ENCODE data around the gene MAP3K5. TPM values are rescaled to one million over a fixed set of nuclear protein-coding genes. Genes with fewer than 3 reads are reported as not detected.
"Not testable (repeated sequence)": the region's sequence is repeated elsewhere in the genome, so short reads cannot be mapped to it uniquely, and the experiment has no call there.

The MAP3K5 gene
- total and polyA plus RNA-seq, 2 donors (not counting 3 experiments of a cell fraction or from before 2014, with no cell fraction given), result 1.5 to 7.0 TPM

DNA sequence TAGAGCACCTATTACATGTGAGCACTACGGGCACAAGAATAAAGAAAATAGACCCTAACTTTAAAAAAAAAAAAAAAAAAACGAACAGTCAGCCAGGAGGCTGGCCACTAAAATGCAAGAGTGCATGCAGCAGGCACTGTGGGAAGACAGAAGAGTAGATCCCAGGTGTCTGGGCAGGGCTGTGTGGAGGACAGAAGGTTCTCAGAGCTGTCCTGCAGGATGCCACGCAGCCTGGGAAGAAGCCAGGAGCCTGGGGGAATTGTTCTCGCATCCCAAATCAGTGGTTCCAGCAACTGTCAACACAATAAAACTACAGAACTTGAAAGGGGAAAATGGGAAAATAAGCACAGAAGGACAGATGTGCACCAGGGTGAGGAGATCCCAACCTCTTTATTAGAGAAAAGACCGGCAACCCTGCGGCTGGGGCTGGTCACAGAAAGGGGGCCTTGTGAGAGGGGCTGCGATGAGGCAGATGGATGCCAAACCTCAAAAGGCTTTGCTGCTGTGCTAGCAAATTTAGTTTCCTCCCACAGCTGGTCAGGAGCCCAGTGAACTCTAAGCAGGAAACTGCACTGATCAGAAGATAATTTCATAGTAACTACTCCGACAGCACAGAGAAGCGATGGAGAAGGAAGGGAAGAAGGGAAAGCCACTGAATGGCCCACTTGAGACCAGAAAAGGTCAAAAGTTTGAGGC lies 30.9 kb downstream of the MAP3K5 start:
- H3K4me2 ChIP-seq (ENCODE audit: insufficient read depth, low read length), result peak overlapping the region; percentile 57
- CTCF ChIA-PET, result interaction anchor here (0.9 to 1.8 kb wide), 3 partner anchors 31 to 117 kb away, joined by 3 to 9 read pairs (median 3); partner anchors contain the start of gene MAP3K5
- no TSS peak for BruUV-seq (replicated peaks)
- H3K4me1 ChIP-seq (ENCODE audit: control insufficient read depth, extremely low read depth, insufficient read depth, low read length), result peaks cover 14% of the 10 kb centered on the region
- TF ChIP-seq, protein P1, sequence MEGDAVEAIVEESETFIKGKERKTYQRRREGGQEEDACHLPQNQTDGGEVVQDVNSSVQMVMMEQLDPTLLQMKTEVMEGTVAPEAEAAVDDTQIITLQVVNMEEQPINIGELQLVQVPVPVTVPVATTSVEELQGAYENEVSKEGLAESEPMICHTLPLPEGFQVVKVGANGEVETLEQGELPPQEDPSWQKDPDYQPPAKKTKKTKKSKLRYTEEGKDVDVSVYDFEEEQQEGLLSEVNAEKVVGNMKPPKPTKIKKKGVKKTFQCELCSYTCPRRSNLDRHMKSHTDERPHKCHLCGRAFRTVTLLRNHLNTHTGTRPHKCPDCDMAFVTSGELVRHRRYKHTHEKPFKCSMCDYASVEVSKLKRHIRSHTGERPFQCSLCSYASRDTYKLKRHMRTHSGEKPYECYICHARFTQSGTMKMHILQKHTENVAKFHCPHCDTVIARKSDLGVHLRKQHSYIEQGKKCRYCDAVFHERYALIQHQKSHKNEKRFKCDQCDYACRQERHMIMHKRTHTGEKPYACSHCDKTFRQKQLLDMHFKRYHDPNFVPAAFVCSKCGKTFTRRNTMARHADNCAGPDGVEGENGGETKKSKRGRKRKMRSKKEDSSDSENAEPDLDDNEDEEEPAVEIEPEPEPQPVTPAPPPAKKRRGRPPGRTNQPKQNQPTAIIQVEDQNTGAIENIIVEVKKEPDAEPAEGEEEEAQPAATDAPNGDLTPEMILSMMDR (IDR thresholded peaks at IDR 0.05; ENCODE audit: extremely low read depth in 1 of 2, insufficient read depth in 1 of 2, low read depth in 1 of 2, low read length in 2 of 2), result no peak
- TF ChIP-seq GATA2 (IDR thresholded peaks at IDR 0.05; ENCODE audit: insufficient read depth, insufficient read length, low read depth, low read length), result peak; percentile 94
- no peaks in the 10 kb centered on the region for H3K9me1 ChIP-seq (replicated peaks; ENCODE audit: control insufficient read depth, extremely low read depth, insufficient read depth, low read length)
- POLR2A ChIA-PET, result no interaction called here
- FAIRE-seq (peak; percentile 92), DNase-seq (ENCODE audit: low read depth, low spot score) (peak; percentile 55)
- no peak overlapping the region for H3K9ac ChIP-seq (replicated peaks; ENCODE audit: extremely low read depth, insufficient read depth, low read length)
- peaks cover 9% of the 10 kb centered on the region for H3K79me2 ChIP-seq (ENCODE audit: control insufficient read depth, insufficient read depth, low read length)
- intact Hi-C loops (cut with micrococcal nuclease) (no loop called here), dilution Hi-C loops (cut with MboI; ENCODE audit: extremely low pct_ligation_motif_present, low sequenced_read_pairs) (no loop called here)
- no peaks in the 10 kb centered on the region for H3K36me3 ChIP-seq (ENCODE audit: control insufficient read depth in 2 of 2, extremely low read depth in 1 of 2, insufficient read depth in 2 of 2, low read length in 2 of 2)
- H3K27ac ChIP-seq (ENCODE audit: insufficient read depth, low read depth, low read length), result no peak overlapping the region
- H3K27me3 ChIP-seq (ENCODE audit: control insufficient read depth in 2 of 2, insufficient read depth in 2 of 2, low read length in 2 of 2), result no peaks in the 10 kb centered on the region
- H3K9me3 ChIP-seq (replicated peaks; ENCODE audit: control insufficient read depth, insufficient read depth, low read length), result no peaks in the 10 kb centered on the region
- peak overlapping the region; percentile 35 for H2AFZ ChIP-seq (ENCODE audit: low read depth, low read length)
- no peaks in the 10 kb centered on the region for H4K20me1 ChIP-seq (replicated peaks; ENCODE audit: control insufficient read depth, extremely low read depth, insufficient read depth, low read length)
- no peak overlapping the region for H3K4me3 ChIP-seq (replicated peaks in 1 of 3; ENCODE audit: insufficient read depth in 1 of 3, low read depth in 1 of 3, low read length in 3 of 3)

DNA sequence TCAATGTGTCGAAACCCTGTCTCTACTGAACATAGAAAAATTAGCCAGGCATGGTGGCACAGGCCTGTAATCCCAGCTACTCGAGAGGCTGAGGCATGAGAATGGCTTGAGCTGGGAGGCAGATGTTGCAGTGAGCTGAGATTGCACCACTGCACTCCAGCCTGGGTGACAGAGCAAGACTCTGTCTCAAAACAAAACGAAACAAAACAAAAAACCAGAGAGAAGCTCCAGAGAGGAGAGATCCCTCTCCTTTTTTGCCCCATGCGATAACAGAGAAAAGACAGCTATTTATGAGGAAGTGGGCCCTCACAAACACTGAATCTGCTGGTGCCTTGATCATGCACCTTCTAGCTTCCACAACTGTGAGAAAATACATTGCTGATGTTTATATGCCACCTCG lies 31.5 kb downstream of the MAP3K5 start:
- H3K4me3 ChIP-seq (replicated peaks in 1 of 3; ENCODE audit: insufficient read depth in 1 of 3, low read depth in 1 of 3, low read length in 3 of 3); DNase-seq (ENCODE audit: low read depth, low spot score); H3K79me2 ChIP-seq (ENCODE audit: control insufficient read depth, insufficient read depth, low read length); POLR2A ChIA-PET; H2AFZ ChIP-seq (ENCODE audit: low read depth, low read length); H3K4me2 ChIP-seq (ENCODE audit: insufficient read depth, low read length); H3K9me3 ChIP-seq (replicated peaks; ENCODE audit: control insufficient read depth, insufficient read depth, low read length); BruUV-seq (replicated peaks); H3K27me3 ChIP-seq (ENCODE audit: control insufficient read depth in 2 of 2, insufficient read depth in 2 of 2, low read length in 2 of 2); H3K9me1 ChIP-seq (replicated peaks; ENCODE audit: control insufficient read depth, extremely low read depth, insufficient read depth, low read length); H3K27ac ChIP-seq (ENCODE audit: insufficient read depth, low read depth, low read length); FAIRE-seq; H3K9ac ChIP-seq (replicated peaks; ENCODE audit: extremely low read depth, insufficient read depth, low read length); H4K20me1 ChIP-seq (replicated peaks; ENCODE audit: control insufficient read depth, extremely low read depth, insufficient read depth, low read length); H3K36me3 ChIP-seq (ENCODE audit: control insufficient read depth in 2 of 2, extremely low read depth in 1 of 2, insufficient read depth in 2 of 2, low read length in 2 of 2); intact Hi-C loops (cut with micrococcal nuclease); dilution Hi-C loops (cut with MboI; ENCODE audit: extremely low pct_ligation_motif_present, low sequenced_read_pairs): not testable (repeated sequence)
- peaks cover 14% of the 10 kb centered on the region for H3K4me1 ChIP-seq (ENCODE audit: control insufficient read depth, extremely low read depth, insufficient read depth, low read length)
- CTCF ChIA-PET, result interaction anchor here (0.9 to 1.5 kb wide), 2 partner anchors 43 to 117 kb away, joined by 3 read pairs; no protein-coding TSS in a partner anchor

All from endothelial cell of umbilical vein (primary cell).